Measurements from ENCODE around the gene TLR9.

The TLR9 gene

GRCh38 chr3:52218454-52218853 is 7.0 kb downstream of the TLR9 start:
- H3K4me1 ChIP-seq (ENCODE audit: control insufficient read depth, insufficient read depth, low read length): peaks cover 12% of the 10 kb centered on the region
- no peak overlapping the region for H3K9ac ChIP-seq (ENCODE audit: low read depth, low read length)
- H3K27me3 ChIP-seq (ENCODE audit: control insufficient read depth, insufficient read depth, low read length): no peaks in the 10 kb centered on the region
- H3K36me3 ChIP-seq (ENCODE audit: insufficient read depth, low read length): peaks cover 20% of the 10 kb centered on the region
- H3K4me3 ChIP-seq (ENCODE audit: low read length): no peak overlapping the region
- H3K9me3 ChIP-seq (replicated peaks; ENCODE audit: low read length): no peaks in the 10 kb centered on the region
- H3K4me2 ChIP-seq (ENCODE audit: low read length): no peak overlapping the region

DNA sequence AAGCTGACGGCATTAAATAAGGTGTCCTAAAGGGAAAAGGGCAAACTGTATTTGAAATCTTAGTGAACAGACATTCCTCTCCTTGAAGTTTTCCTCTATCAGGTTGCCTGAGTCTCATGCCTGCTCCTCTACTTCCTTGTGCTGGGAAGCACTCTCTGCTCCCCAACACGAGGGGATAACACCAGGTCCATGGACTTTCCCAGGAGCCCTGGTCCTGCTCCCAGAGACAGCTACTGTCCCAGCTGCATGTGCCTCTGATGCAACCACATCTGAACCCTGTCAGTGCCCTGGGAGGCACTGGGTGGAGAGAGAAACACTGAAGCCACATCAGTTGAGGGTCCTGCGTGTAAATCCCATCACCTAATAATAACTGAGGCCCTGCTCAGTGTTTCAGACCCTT is 7.4 kb downstream of the TLR9 start:
- H3K4me1 ChIP-seq (ENCODE audit: control insufficient read depth, insufficient read depth, low read length): peaks cover 12% of the 10 kb centered on the region
- no peak overlapping the region for H3K9ac ChIP-seq (ENCODE audit: low read depth, low read length)
- H3K9me3 ChIP-seq (replicated peaks; ENCODE audit: low read length): no peaks in the 10 kb centered on the region
- no peak overlapping the region for H3K4me2 ChIP-seq (ENCODE audit: low read length)
- no peak overlapping the region for H3K4me3 ChIP-seq (ENCODE audit: low read length)
- H3K27me3 ChIP-seq (ENCODE audit: control insufficient read depth, insufficient read depth, low read length): no peaks in the 10 kb centered on the region
- peaks cover 25% of the 10 kb centered on the region for H3K36me3 ChIP-seq (ENCODE audit: insufficient read depth, low read length)

- Histone ChIP-seq H3K36me3 (ENCODE audit: insufficient read depth, low read length) (peaks cover 29% of the 10 kb centered on the region), H3K27me3 (ENCODE audit: control insufficient read depth, insufficient read depth, low read length) (no peaks in the 10 kb centered on the region), H3K4me3 (ENCODE audit: low read length) (no peak overlapping the region), H3K9me3 (replicated peaks; ENCODE audit: low read length) (no peaks in the 10 kb centered on the region), H3K9ac (ENCODE audit: low read depth, low read length) (no peak overlapping the region), H3K4me1 (ENCODE audit: control insufficient read depth, insufficient read depth, low read length) (peaks cover 12% of the 10 kb centered on the region), H3K4me2 (ENCODE audit: low read length) (peak overlapping the region; percentile 4)
Measured at GRCh38 chr3:52217409-52217805, 8.0 kb downstream of the TLR9 start.

- no peak overlapping the region for H3K9ac ChIP-seq (ENCODE audit: low read depth, low read length)
- H3K36me3 ChIP-seq (ENCODE audit: insufficient read depth, low read length): peaks cover 33% of the 10 kb centered on the region
- H3K27me3 ChIP-seq (ENCODE audit: control insufficient read depth, insufficient read depth, low read length): no peaks in the 10 kb centered on the region
- H3K4me2 ChIP-seq (ENCODE audit: low read length): peak overlapping the region; percentile 22
- no peaks in the 10 kb centered on the region for H3K9me3 ChIP-seq (replicated peaks; ENCODE audit: low read length)
- H3K4me1 ChIP-seq (ENCODE audit: control insufficient read depth, insufficient read depth, low read length): peaks cover 12% of the 10 kb centered on the region
- H3K4me3 ChIP-seq (ENCODE audit: low read length): no peak overlapping the region
Measured at GRCh38 chr3:52216585-52217408, 8.6 kb downstream of the TLR9 start.

- Histone ChIP-seq H3K9ac (ENCODE audit: low read depth, low read length) (no peak overlapping the region), H3K27me3 (ENCODE audit: control insufficient read depth, insufficient read depth, low read length) (no peaks in the 10 kb centered on the region), H3K36me3 (ENCODE audit: insufficient read depth, low read length) (peaks cover 48% of the 10 kb centered on the region), H3K9me3 (replicated peaks; ENCODE audit: low read length) (no peaks in the 10 kb centered on the region), H3K4me2 (ENCODE audit: low read length) (no peak overlapping the region), H3K4me3 (ENCODE audit: low read length) (no peak overlapping the region), H3K4me1 (ENCODE audit: control insufficient read depth, insufficient read depth, low read length) (peaks cover 12% of the 10 kb centered on the region)
Measured at GRCh38 chr3:52215351-52215750, 10.1 kb downstream of the TLR9 start.

DNA sequence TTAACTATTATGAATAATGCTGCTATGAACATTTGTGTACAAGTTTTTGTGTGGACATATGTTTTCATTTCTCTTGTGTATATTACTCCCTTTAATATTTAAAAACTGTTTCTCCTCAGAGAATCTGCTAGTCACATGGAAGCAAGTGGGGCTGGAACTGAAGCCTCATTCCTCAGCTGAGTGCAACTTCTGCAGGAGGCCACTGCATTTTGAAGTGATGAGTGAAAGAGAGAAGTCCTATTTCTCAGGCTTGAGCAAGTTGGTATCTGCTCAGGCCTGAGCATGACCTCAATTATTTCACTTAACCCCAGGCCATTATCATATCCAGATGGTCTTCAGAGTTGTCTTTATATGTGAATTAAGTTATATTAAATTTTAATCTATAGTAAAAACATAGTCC is 11.5 kb downstream of the TLR9 start:
- H3K9me3 ChIP-seq (replicated peaks; ENCODE audit: low read length): no peaks in the 10 kb centered on the region
- H3K4me2 ChIP-seq (ENCODE audit: low read length): no peak overlapping the region
- H3K4me3 ChIP-seq (ENCODE audit: low read length): no peak overlapping the region
- peaks cover 59% of the 10 kb centered on the region for H3K36me3 ChIP-seq (ENCODE audit: insufficient read depth, low read length)
- no peak overlapping the region for H3K9ac ChIP-seq (ENCODE audit: low read depth, low read length)
- peaks cover 12% of the 10 kb centered on the region for H3K4me1 ChIP-seq (ENCODE audit: control insufficient read depth, insufficient read depth, low read length)
- no peaks in the 10 kb centered on the region for H3K27me3 ChIP-seq (ENCODE audit: control insufficient read depth, insufficient read depth, low read length)

DNA sequence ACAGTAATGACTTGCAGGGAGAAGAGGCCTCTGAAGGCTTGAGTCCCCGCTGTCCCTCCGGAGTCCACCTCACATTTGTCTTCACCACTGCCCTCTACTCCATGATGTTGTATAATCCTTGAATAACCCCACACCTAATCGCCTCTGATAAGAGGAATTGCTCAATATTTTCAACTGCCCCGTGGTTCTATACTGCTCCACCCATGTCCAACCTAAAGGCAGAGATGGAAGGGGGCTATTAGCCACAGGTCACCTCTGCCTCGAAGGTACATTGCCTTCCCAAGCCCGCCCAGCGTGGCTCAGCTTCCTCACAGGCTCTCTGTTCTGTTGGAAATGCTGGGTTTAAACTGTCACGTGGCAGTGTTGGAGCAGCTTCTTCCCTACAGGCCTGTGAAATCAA is 12.4 kb downstream of the TLR9 start:
- Histone ChIP-seq H3K9me3 (replicated peaks; ENCODE audit: low read length) (no peaks in the 10 kb centered on the region), H3K4me3 (ENCODE audit: low read length) (no peak overlapping the region), H3K4me2 (ENCODE audit: low read length) (no peak overlapping the region), H3K27me3 (ENCODE audit: control insufficient read depth, insufficient read depth, low read length) (no peaks in the 10 kb centered on the region), H3K9ac (ENCODE audit: low read depth, low read length) (no peak overlapping the region), H3K4me1 (ENCODE audit: control insufficient read depth, insufficient read depth, low read length) (peaks cover 12% of the 10 kb centered on the region), H3K36me3 (ENCODE audit: insufficient read depth, low read length) (peaks cover 68% of the 10 kb centered on the region)

DNA sequence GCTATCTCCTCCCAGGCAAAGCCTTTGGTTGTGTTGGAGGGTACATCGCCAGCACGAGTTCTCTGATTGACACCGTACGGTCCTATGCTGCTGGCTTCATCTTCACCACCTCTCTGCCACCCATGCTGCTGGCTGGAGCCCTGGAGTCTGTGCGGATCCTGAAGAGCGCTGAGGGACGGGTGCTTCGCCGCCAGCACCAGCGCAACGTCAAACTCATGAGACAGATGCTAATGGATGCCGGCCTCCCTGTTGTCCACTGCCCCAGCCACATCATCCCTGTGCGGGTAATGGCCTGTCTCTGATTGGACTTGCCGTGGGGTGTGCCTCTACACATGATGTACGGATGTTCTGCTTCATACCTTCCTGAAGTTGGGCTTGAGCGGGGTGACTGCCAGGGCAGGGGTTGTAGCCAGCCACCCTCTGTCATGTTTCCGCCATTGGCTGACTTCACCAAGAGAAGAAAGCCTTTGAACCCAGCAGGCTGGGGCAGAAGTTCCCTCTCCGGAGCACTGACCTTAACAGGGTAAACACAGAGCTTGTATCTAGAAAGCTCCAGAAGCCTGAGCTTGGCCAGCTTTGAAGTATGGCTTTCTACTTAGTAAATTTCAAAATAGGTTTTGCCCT is 14.1 kb downstream of the TLR9 start:
- H3K4me1 ChIP-seq (ENCODE audit: control insufficient read depth, insufficient read depth, low read length): peaks cover 2% of the 10 kb centered on the region
- H3K4me3 ChIP-seq (ENCODE audit: low read length): no peak overlapping the region
- peaks cover 81% of the 10 kb centered on the region for H3K36me3 ChIP-seq (ENCODE audit: insufficient read depth, low read length)
- no peaks in the 10 kb centered on the region for H3K9me3 ChIP-seq (replicated peaks; ENCODE audit: low read length)
- no peak overlapping the region for H3K9ac ChIP-seq (ENCODE audit: low read depth, low read length)
- H3K27me3 ChIP-seq (ENCODE audit: control insufficient read depth, insufficient read depth, low read length): no peaks in the 10 kb centered on the region
- H3K4me2 ChIP-seq (ENCODE audit: low read length): no peak overlapping the region

DNA sequence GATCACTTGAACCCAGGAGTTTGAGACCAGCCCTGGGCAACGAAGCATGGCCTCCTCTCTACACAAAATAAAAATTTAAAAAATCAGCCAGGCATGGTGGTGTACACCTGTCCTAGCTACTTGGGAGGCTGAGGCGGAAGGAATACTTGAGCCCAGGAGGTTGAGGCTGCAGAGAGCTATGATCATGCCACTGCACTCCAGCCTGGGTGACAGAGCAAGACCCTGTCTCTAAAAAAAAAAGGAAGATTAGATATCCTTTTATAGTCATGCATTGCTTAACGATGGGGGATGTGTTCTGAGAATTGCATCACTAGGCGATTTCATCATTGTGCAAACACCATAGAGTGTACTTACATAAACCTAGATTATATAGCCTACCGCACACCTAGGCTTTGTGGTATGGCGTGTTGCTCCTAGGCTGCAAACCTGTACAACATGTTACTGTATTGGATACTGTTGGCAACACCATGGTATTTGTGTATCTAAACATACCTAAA is 14.8 kb downstream of the TLR9 start:
- Histone ChIP-seq H3K9me3 (replicated peaks; ENCODE audit: low read length) (no peaks in the 10 kb centered on the region), H3K9ac (ENCODE audit: low read depth, low read length) (no peak overlapping the region), H3K4me2 (ENCODE audit: low read length) (no peak overlapping the region), H3K27me3 (ENCODE audit: control insufficient read depth, insufficient read depth, low read length) (no peaks in the 10 kb centered on the region), H3K4me3 (ENCODE audit: low read length) (no peak overlapping the region), H3K36me3 (ENCODE audit: insufficient read depth, low read length) (peaks cover 86% of the 10 kb centered on the region), H3K4me1 (ENCODE audit: control insufficient read depth, insufficient read depth, low read length) (no peaks in the 10 kb centered on the region)

DNA sequence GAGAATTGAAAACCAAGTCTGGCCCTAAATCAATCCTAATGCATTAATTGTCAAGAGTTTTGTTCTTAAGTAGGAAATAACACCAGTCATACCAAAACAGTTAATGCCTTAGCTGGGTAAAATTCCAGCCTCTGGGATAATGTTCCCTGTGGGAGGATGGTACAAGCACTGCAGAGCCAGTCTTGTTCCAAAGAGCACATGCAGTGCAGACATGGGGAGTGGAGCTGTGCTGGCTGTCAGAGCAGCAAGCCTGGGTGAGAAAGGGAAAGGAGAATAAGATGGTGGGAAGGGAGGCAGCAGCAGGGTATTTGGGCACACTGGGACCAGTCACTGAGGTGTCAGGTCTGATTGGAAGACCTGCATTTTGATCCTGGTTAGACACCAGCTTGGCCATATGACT is 15.4 kb downstream of the TLR9 start:
- peaks cover 86% of the 10 kb centered on the region for H3K36me3 ChIP-seq (ENCODE audit: insufficient read depth, low read length)

DNA sequence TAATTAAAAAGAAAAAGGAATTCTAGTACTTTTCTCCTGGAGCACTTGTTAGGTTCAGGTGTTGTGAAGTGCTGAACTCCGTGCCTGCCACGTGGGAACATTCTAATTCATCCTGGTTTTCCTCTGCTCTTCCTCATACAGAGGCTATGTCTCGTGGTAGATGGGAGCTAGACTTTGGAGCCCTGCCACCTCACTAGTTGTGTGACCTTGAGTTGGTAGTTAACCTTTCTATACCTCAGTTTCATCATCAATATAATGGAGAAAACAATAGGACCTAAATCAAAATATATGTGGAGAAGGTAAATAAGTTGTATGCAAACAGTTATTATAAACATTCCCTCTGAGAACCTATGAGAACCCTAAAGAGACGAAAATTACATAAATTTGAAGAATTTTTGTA is 16.9 kb downstream of the TLR9 start:
- Histone ChIP-seq H3K36me3 (ENCODE audit: insufficient read depth, low read length) (peaks cover 90% of the 10 kb centered on the region), H3K4me2 (ENCODE audit: low read length) (no peak overlapping the region), H3K4me3 (ENCODE audit: low read length) (no peak overlapping the region), H3K9me3 (replicated peaks; ENCODE audit: low read length) (no peaks in the 10 kb centered on the region), H3K27me3 (ENCODE audit: control insufficient read depth, insufficient read depth, low read length) (no peaks in the 10 kb centered on the region), H3K9ac (ENCODE audit: low read depth, low read length) (no peak overlapping the region), H3K4me1 (ENCODE audit: control insufficient read depth, insufficient read depth, low read length) (no peaks in the 10 kb centered on the region)

More for the DNA sequence above, 15.4 kb downstream of the TLR9 start:
- no peaks in the 10 kb centered on the region for H3K4me1 ChIP-seq (ENCODE audit: control insufficient read depth, insufficient read depth, low read length)
- H3K9me3 ChIP-seq (replicated peaks; ENCODE audit: low read length): no peaks in the 10 kb centered on the region
- no peaks in the 10 kb centered on the region for H3K27me3 ChIP-seq (ENCODE audit: control insufficient read depth, insufficient read depth, low read length)
- no peak overlapping the region for H3K4me2 ChIP-seq (ENCODE audit: low read length)
- no peak overlapping the region for H3K4me3 ChIP-seq (ENCODE audit: low read length)
- H3K9ac ChIP-seq (ENCODE audit: low read depth, low read length): no peak overlapping the region

Data from skeletal muscle satellite cell (primary cell).